B cell (primary cell): ENCODE measurements around the gene SIPA1L3. TPM values are rescaled to one million over a fixed set of nuclear protein-coding genes. Genes with fewer than 3 reads are reported as not detected.
"Not testable (repeated sequence)": the region's sequence is repeated elsewhere in the genome, so short reads cannot be mapped to it uniquely, and the experiment has no call there.

Experiments used
- ATAC-seq: fragments of 200-7000 bp; cut with Tn5 transposase; one replicate; pipeline ENCODE4 v1.10.0; 2021; ENCODE audit warnings: low read depth, mild to moderate bottlenecking, moderate number of reproducible peaks, moderate library complexity
- CTCF ChIA-PET: fragments of 350-600 bp; sonication (Branson Sonifier 250); formaldehyde crosslinking; loops from one replicate; lab custom pipeline; 2021; ENCODE audit warnings: antibody characterized with exemption, inconsistent platforms; lab: Charles Lee
- POLR2A ChIA-PET: fragments of 350-600 bp; sonication (Branson Sonifier 250); formaldehyde crosslinking; loops from one replicate; lab custom pipeline; 2021; ENCODE audit warnings: antibody characterized with exemption; lab: Charles Lee
- DNase-seq: peaks from one replicate; pipeline ENCODE4 v3.0.0; 2013
- H2AFZ ChIP-seq: 2 replicates; pipeline ENCODE4 v1.6.1; 2012; ENCODE audit warnings: mild to moderate bottlenecking, low read depth, low read length; ENCODE audit not compliant: insufficient read depth, poor library complexity, severe bottlenecking
- H3K27ac ChIP-seq, 2 donors: 1 replicate in 1 of 2; 2 replicates in 1 of 2; pipeline ENCODE4 v1.5.1; 2012 to 2013; ENCODE audit warnings: low read length in 2 of 2, mild to moderate bottlenecking in 2 of 2, moderate library complexity in 1 of 2
- H3K27me3 ChIP-seq, 4 experiments: fragments of 200-600 bp in 1 of 4; sonication (generic) in 1 of 4; replicated peaks in 1 of 4; 1 replicate in 2 of 4; 2 replicates in 2 of 4; pipeline versions ENCODE4 v1.6.1 to v1.7.0; 2013 to 2016; ENCODE audit warnings: low read length in 3 of 4, mild to moderate bottlenecking in 2 of 4, mixed read lengths in 1 of 4, moderate library complexity in 1 of 4; ENCODE audit not compliant: insufficient read depth in 4 of 4, control insufficient read depth in 3 of 4; ENCODE audit errors: control extremely low read depth in 1 of 4
- H3K36me3 ChIP-seq, 2 experiments: replicated peaks in 1 of 2; 1 replicate in 1 of 2; 2 replicates in 1 of 2; pipeline versions ENCODE4 v1.6.1 to v1.7.1; 2013; ENCODE audit warnings: low read length in 1 of 2; ENCODE audit not compliant: insufficient read depth in 2 of 2, control insufficient read depth in 1 of 2; ENCODE audit errors: control extremely low read depth in 1 of 2, extremely low read depth in 1 of 2
- H3K4me1 ChIP-seq, 2 donors: fragments of 200-600 bp in 1 of 2; sonication (generic) in 1 of 2; 1 replicate in 1 of 2; 2 replicates in 1 of 2; pipeline versions ENCODE4 v1.5.1 to v1.6.1; 2013 to 2017; ENCODE audit warnings: low read length in 2 of 2; ENCODE audit not compliant: control insufficient read depth in 2 of 2, insufficient read depth in 2 of 2
- H3K4me2 ChIP-seq: replicated peaks from 2 replicates; pipeline ENCODE3; 2012; ENCODE audit warnings: mild to moderate bottlenecking, low read depth, low read length; ENCODE audit not compliant: poor library complexity, severe bottlenecking
- H3K4me3 ChIP-seq, 5 experiments: fragments of 200-600 bp in 1 of 5; sonication (generic) in 1 of 5; 1 replicate in 3 of 5; 2 replicates in 2 of 5; pipeline versions ENCODE4 v1.5.1 to v1.7.0; 2011 to 2016; ENCODE audit warnings: low read length in 4 of 5, mild to moderate bottlenecking in 4 of 5, low read depth in 2 of 5, control low read depth in 1 of 5, moderate library complexity in 1 of 5; ENCODE audit not compliant: insufficient read depth in 1 of 5; ENCODE audit errors: control extremely low read depth in 1 of 5, extremely low read depth in 1 of 5
- H3K79me2 ChIP-seq: fragments of 200-600 bp; sonication (generic); one replicate; pipeline ENCODE4 v1.6.0; 2016; ENCODE audit warnings: low read length; ENCODE audit not compliant: control insufficient read depth, insufficient read depth
- H3K9ac ChIP-seq: fragments of 200-600 bp; sonication (generic); 2 replicates; pipeline ENCODE4 v1.6.1; 2017; ENCODE audit warnings: mild to moderate bottlenecking, low read length, moderate library complexity
- H3K9me3 ChIP-seq, 3 donors: one replicate each; pipeline versions ENCODE4 v1.6.1 to v1.7.1; 2013; ENCODE audit warnings: low read length in 2 of 3; ENCODE audit not compliant: control insufficient read depth in 2 of 3, insufficient read depth in 1 of 3; ENCODE audit errors: control extremely low read depth in 1 of 3
- H4K20me1 ChIP-seq: 2 replicates; pipeline ENCODE4 v1.6.0; 2012; ENCODE audit warnings: mild to moderate bottlenecking, low read length; ENCODE audit not compliant: insufficient read depth, control insufficient read depth, poor library complexity, severe bottlenecking
- H3K27ac Mint-ChIP-seq: one replicate; pipeline ENCODE4 v1.8.0; 2021; ENCODE audit warnings: mixed read lengths
- H3K27me3 Mint-ChIP-seq: one replicate; pipeline ENCODE4 v1.8.0; 2021; ENCODE audit warnings: mixed read lengths
- H3K4me1 Mint-ChIP-seq: one replicate; pipeline ENCODE4 v1.8.0; 2021; ENCODE audit warnings: mixed read lengths
- H3K4me3 Mint-ChIP-seq: one replicate; pipeline ENCODE4 v1.8.0; 2021; ENCODE audit warnings: mixed read lengths
- H3K9me3 Mint-ChIP-seq: one replicate; pipeline ENCODE4 v1.8.0; 2022; ENCODE audit warnings: mixed read lengths; ENCODE audit not compliant: insufficient read depth
- EZH2 ChIP-seq: IDR thresholded peaks from 2 replicates; pipeline ENCODE4 v1.6.1; 2012; ENCODE audit warnings: borderline replicate concordance, low read depth, mild to moderate bottlenecking, moderate library complexity, low read length; ENCODE audit not compliant: insufficient read depth, poor library complexity, severe bottlenecking
- WGBS: methylation state at CpG from one replicate; pipeline ENCODE4 v1.1.5; 2013; ENCODE audit warnings: missing lambda C conversion rate; ENCODE audit not compliant: insufficient coverage; 5-methylcytosine and 5-hydroxymethylcytosine counted together
- intact Hi-C: fragments of 100-400 bp; cut with micrococcal nuclease; formaldehyde crosslinking; loops from one replicate; pipeline ENCODE4 v1.10.0; 2022
- polyA plus RNA-seq: library from polyadenylated mRNA; depleted of rRNA; stranded (reverse); fragments of >200 nt; gene quantifications from 2 replicates; pipeline ENCODE4 v1.2.3, GENCODE V29; 2012
- total RNA-seq, 2 donors: library from RNA; stranded (reverse); fragments of 120-200 nt in 1 of 2; gene quantifications; 1 replicate in 1 of 2; 2 replicates in 1 of 2; pipeline versions ENCODE4 v1.2.3 to v1.2.4, GENCODE V29; 2013 to 2022
- TF ChIP-seq, protein P1 (sequence below): fragments of 200-600 bp; IDR thresholded peaks from one replicate; pipeline ENCODE4 v1.8.0; 2022; ENCODE audit warnings: antibody characterized with exemption, mild to moderate bottlenecking

Gene SIPA1L3
- total and polyA plus RNA-seq, 2 donors (not counting 1 experiment from before 2014, with no cell fraction given) = 48.3 to 295 TPM

DNA sequence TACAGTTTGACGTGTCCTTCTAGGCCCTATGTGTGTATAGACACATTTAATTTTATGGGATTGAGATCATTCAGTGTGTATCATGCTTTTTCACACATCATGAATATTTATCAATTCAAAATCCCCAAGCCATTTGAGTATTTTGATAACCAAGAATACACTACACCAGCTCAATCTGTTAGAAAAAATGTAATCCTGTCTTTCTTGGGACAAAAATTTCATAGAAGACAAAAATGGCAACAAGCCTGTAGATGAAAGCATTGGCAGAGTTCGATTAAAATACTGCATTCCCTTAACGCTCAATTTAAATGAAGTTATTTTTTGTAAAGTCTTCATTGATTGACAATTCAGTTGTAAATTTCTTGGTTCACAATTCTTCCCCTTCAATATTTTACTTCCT lies 42.5 kb upstream of the SIPA1L3 start:
- H3K27me3 ChIP-seq = no peaks in the 10 kb centered on the region
- H3K36me3 ChIP-seq = no peaks in the 10 kb centered on the region
- H3K4me1 ChIP-seq = no peaks in the 10 kb centered on the region
- H3K9me3 Mint-ChIP-seq = no peaks in the 10 kb centered on the region
- H4K20me1 ChIP-seq = no peaks in the 10 kb centered on the region
- no CpG with 5 or more reads among the region's 3 CpGs for WGBS
- no peaks in the 10 kb centered on the region for H3K79me2 ChIP-seq
- ChIA-PET CTCF (no interaction called here), POLR2A (no interaction called here)
- no peak overlapping the region for H3K4me2 ChIP-seq
- peaks cover 13% of the 10 kb centered on the region for H3K27me3 Mint-ChIP-seq
- TF ChIP-seq, protein P1, sequence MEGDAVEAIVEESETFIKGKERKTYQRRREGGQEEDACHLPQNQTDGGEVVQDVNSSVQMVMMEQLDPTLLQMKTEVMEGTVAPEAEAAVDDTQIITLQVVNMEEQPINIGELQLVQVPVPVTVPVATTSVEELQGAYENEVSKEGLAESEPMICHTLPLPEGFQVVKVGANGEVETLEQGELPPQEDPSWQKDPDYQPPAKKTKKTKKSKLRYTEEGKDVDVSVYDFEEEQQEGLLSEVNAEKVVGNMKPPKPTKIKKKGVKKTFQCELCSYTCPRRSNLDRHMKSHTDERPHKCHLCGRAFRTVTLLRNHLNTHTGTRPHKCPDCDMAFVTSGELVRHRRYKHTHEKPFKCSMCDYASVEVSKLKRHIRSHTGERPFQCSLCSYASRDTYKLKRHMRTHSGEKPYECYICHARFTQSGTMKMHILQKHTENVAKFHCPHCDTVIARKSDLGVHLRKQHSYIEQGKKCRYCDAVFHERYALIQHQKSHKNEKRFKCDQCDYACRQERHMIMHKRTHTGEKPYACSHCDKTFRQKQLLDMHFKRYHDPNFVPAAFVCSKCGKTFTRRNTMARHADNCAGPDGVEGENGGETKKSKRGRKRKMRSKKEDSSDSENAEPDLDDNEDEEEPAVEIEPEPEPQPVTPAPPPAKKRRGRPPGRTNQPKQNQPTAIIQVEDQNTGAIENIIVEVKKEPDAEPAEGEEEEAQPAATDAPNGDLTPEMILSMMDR = no peak
- no peak for TF ChIP-seq EZH2
- intact Hi-C loops = no loop called here
- H3K27ac ChIP-seq = no peak overlapping the region
- peaks cover 0 to 4% (median 0%) of the 10 kb centered on the region in 3 donors for H3K9me3 ChIP-seq
- no peak overlapping the region for H3K27ac Mint-ChIP-seq
- no peaks in the 10 kb centered on the region for H3K4me1 Mint-ChIP-seq
- DNase-seq (no peak), ATAC-seq (no peak)
- no peak overlapping the region for H3K4me3 Mint-ChIP-seq
- no peak overlapping the region for H3K9ac ChIP-seq
- no peak overlapping the region for H2AFZ ChIP-seq
- H3K4me3 ChIP-seq = no peak overlapping the region

DNA sequence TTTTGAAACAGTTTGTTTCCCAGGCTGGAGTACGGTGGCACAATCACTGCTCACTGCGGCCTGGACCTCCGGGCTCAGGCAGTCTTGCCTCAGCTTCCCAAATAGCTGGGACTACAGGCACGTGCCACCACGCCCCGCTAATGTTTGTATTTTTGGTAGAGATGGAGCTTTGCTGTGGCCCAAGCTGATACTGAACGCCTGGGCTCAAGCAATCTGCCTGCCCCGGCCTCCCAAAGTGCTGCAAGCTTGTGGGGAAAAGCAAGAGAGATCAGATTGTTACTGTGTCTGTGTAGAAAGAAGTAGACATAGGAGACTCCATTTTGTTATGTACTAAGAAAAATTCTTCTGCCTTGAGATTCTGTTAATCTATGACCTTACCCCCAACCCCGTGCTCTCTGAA lies 41.1 kb upstream of the SIPA1L3 start:
- H3K4me3 Mint-ChIP-seq, H3K9ac ChIP-seq, H3K4me3 ChIP-seq, ATAC-seq, DNase-seq, H3K9me3 ChIP-seq, H4K20me1 ChIP-seq, H3K4me2 ChIP-seq, H3K4me1 ChIP-seq, H3K36me3 ChIP-seq, CTCF ChIA-PET, H3K9me3 Mint-ChIP-seq, intact Hi-C loops, H3K79me2 ChIP-seq, POLR2A ChIA-PET, H3K27me3 ChIP-seq, H3K27ac Mint-ChIP-seq, H3K4me1 Mint-ChIP-seq, H2AFZ ChIP-seq, H3K27ac ChIP-seq: not testable (repeated sequence)
- WGBS = 94% methylated on average over 8 of the region's 9 CpGs
- peaks cover 23% of the 10 kb centered on the region for H3K27me3 Mint-ChIP-seq
